Measurements from ENCODE around the gene LRRC8D. TPM values are rescaled to one million over a fixed set of nuclear protein-coding genes. Genes with fewer than 3 reads are reported as not detected.

The LRRC8D gene
- total and polyA plus RNA-seq, 9 of the 15 experiments (the other 6 are each of a cell fraction or from before 2014, with no cell fraction given), result 3.4 to 53.9 (median 15.9) TPM

DNA sequence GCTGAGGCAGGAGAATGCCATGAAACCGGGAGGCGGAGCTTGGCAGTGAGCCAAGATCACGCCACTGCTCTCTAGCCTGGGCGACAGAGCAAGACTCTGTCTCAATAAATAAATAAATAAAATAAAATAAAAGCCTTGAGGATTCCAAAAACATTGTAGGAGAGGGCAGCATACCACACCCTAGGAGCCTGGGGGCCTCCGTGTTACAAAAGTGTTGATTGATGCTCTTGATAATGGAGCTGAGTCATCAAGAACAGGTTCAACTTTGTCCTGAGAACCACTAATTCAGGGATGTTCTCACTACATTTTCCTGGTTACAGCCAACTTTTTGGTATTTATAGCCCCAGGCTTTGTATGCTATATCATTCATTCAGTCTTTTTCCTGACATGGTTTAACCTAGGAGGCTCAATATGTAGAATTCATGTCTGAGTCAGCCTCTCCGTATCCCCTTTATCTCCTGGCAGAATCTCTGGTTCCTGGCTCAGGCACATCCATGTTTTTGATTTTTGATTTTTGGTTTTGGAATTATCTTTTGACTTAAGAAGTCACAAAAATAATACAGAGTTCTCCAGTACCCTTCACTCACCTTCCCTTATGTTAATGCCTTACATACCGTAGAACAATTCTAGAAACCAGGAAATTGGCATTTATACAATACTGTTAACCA is 69.4 kb downstream of the LRRC8D start (continued):
- TF ChIP-seq KLF13 (tag; IDR thresholded peaks at IDR 0.05; ENCODE audit: borderline replicate concordance, low read depth) (no peak), ZNF444 (CRISPR knock-in tag; IDR thresholded peaks at IDR 0.05) (peak; percentile 12; the same call in 1 of the 2 replicates), TBP (optimal IDR thresholded peaks at IDR 0.05; ENCODE audit: low read depth, low read length) (no peak), NFIX (CRISPR knock-in tag; IDR thresholded peaks at IDR 0.05; ENCODE audit: low read depth) (peak; percentile 94), ZNF408 (CRISPR knock-in tag; IDR thresholded peaks at IDR 0.05; ENCODE audit: low read depth) (no peak), EP400 (IDR thresholded peaks at IDR 0.05) (peak; percentile 31; the same call in 1 of the 2 replicates), ZNF174 (CRISPR knock-in tag; IDR thresholded peaks at IDR 0.05) (0 out of 2 replicates have a peak, but pooled peaks have one; percentile 53), GABPB2 (CRISPR knock-in tag; conservative IDR thresholded peaks at IDR 0.05) (no peak), IRF2 (CRISPR knock-in tag; IDR thresholded peaks at IDR 0.05) (no peak), KLF1 (tag; IDR thresholded peaks at IDR 0.05) (no peak), RCOR1 (IDR thresholded peaks at IDR 0.05; ENCODE audit: borderline replicate concordance in 1 of 2, low read depth in 2 of 2, low read length in 2 of 2) (peak in 1 of 2 experiments; percentile 30; a peak in 1 of 4 replicates), MTA1 (IDR thresholded peaks at IDR 0.05; ENCODE audit: borderline replicate concordance) (0 out of 2 replicates have a peak, but pooled peaks have one; percentile 12), CBX5 (IDR thresholded peaks at IDR 0.05; ENCODE audit: borderline replicate concordance, low read depth) (no peak), ZNF175 (CRISPR knock-in tag; IDR thresholded peaks at IDR 0.05; ENCODE audit: low read depth) (peak; percentile 67; the same call in 1 of the 2 replicates)
- TF ChIP-seq, protein P1, sequence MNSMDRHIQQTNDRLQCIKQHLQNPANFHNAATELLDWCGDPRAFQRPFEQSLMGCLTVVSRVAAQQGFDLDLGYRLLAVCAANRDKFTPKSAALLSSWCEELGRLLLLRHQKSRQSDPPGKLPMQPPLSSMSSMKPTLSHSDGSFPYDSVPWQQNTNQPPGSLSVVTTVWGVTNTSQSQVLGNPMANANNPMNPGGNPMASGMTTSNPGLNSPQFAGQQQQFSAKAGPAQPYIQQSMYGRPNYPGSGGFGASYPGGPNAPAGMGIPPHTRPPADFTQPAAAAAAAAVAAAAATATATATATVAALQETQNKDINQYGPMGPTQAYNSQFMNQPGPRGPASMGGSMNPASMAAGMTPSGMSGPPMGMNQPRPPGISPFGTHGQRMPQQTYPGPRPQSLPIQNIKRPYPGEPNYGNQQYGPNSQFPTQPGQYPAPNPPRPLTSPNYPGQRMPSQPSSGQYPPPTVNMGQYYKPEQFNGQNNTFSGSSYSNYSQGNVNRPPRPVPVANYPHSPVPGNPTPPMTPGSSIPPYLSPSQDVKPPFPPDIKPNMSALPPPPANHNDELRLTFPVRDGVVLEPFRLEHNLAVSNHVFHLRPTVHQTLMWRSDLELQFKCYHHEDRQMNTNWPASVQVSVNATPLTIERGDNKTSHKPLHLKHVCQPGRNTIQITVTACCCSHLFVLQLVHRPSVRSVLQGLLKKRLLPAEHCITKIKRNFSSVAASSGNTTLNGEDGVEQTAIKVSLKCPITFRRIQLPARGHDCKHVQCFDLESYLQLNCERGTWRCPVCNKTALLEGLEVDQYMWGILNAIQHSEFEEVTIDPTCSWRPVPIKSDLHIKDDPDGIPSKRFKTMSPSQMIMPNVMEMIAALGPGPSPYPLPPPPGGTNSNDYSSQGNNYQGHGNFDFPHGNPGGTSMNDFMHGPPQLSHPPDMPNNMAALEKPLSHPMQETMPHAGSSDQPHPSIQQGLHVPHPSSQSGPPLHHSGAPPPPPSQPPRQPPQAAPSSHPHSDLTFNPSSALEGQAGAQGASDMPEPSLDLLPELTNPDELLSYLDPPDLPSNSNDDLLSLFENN (IDR thresholded peaks at IDR 0.05; ENCODE audit: low read depth in 2 of 2, low read length in 2 of 2), result no peak
- TF ChIP-seq, protein P2, sequence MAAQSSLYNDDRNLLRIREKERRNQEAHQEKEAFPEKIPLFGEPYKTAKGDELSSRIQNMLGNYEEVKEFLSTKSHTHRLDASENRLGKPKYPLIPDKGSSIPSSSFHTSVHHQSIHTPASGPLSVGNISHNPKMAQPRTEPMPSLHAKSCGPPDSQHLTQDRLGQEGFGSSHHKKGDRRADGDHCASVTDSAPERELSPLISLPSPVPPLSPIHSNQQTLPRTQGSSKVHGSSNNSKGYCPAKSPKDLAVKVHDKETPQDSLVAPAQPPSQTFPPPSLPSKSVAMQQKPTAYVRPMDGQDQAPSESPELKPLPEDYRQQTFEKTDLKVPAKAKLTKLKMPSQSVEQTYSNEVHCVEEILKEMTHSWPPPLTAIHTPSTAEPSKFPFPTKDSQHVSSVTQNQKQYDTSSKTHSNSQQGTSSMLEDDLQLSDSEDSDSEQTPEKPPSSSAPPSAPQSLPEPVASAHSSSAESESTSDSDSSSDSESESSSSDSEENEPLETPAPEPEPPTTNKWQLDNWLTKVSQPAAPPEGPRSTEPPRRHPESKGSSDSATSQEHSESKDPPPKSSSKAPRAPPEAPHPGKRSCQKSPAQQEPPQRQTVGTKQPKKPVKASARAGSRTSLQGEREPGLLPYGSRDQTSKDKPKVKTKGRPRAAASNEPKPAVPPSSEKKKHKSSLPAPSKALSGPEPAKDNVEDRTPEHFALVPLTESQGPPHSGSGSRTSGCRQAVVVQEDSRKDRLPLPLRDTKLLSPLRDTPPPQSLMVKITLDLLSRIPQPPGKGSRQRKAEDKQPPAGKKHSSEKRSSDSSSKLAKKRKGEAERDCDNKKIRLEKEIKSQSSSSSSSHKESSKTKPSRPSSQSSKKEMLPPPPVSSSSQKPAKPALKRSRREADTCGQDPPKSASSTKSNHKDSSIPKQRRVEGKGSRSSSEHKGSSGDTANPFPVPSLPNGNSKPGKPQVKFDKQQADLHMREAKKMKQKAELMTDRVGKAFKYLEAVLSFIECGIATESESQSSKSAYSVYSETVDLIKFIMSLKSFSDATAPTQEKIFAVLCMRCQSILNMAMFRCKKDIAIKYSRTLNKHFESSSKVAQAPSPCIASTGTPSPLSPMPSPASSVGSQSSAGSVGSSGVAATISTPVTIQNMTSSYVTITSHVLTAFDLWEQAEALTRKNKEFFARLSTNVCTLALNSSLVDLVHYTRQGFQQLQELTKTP (IDR thresholded peaks at IDR 0.05; ENCODE audit: low read depth in 1 of 2, partially characterized antibody in 2 of 2), result peak; percentile 20 to 61
- TF ChIP-seq, protein P3, sequence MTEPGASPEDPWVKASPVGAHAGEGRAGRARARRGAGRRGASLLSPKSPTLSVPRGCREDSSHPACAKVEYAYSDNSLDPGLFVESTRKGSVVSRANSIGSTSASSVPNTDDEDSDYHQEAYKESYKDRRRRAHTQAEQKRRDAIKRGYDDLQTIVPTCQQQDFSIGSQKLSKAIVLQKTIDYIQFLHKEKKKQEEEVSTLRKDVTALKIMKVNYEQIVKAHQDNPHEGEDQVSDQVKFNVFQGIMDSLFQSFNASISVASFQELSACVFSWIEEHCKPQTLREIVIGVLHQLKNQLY (CRISPR knock-in tag; conservative IDR thresholded peaks at IDR 0.05), result no peak
- TF ChIP-seq, protein P4, sequence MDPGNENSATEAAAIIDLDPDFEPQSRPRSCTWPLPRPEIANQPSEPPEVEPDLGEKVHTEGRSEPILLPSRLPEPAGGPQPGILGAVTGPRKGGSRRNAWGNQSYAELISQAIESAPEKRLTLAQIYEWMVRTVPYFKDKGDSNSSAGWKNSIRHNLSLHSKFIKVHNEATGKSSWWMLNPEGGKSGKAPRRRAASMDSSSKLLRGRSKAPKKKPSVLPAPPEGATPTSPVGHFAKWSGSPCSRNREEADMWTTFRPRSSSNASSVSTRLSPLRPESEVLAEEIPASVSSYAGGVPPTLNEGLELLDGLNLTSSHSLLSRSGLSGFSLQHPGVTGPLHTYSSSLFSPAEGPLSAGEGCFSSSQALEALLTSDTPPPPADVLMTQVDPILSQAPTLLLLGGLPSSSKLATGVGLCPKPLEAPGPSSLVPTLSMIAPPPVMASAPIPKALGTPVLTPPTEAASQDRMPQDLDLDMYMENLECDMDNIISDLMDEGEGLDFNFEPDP (CRISPR knock-in tag; IDR thresholded peaks at IDR 0.05), result no peak
